NCI-H146 (cell line): ENCODE data around the gene VSIG4.
"Not testable (repeated sequence)": the region's sequence is repeated elsewhere in the genome, so short reads cannot be mapped to it uniquely, and the experiment has no call there.

Source experiments
- DNase-seq: peaks from one replicate; lab custom pipeline; 2025; lab: John Stamatoyannopoulos, UW

Gene VSIG4, protein sequence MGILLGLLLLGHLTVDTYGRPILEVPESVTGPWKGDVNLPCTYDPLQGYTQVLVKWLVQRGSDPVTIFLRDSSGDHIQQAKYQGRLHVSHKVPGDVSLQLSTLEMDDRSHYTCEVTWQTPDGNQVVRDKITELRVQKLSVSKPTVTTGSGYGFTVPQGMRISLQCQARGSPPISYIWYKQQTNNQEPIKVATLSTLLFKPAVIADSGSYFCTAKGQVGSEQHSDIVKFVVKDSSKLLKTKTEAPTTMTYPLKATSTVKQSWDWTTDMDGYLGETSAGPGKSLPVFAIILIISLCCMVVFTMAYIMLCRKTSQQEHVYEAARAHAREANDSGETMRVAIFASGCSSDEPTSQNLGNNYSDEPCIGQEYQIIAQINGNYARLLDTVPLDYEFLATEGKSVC

GRCh38 chrX:66039944-66040343 is at the start of gene VSIG4:
Gene VSIG4, minus strand, starts transcription at chrX:66040080. Its CDS starts 82 bp downstream, at chrX:66039998.
- no peak for DNase-seq

- no peak for DNase-seq
These were observed 36.9 kb upstream of the VSIG4 start for GRCh38 chrX:66076801-66077200.

DNA sequence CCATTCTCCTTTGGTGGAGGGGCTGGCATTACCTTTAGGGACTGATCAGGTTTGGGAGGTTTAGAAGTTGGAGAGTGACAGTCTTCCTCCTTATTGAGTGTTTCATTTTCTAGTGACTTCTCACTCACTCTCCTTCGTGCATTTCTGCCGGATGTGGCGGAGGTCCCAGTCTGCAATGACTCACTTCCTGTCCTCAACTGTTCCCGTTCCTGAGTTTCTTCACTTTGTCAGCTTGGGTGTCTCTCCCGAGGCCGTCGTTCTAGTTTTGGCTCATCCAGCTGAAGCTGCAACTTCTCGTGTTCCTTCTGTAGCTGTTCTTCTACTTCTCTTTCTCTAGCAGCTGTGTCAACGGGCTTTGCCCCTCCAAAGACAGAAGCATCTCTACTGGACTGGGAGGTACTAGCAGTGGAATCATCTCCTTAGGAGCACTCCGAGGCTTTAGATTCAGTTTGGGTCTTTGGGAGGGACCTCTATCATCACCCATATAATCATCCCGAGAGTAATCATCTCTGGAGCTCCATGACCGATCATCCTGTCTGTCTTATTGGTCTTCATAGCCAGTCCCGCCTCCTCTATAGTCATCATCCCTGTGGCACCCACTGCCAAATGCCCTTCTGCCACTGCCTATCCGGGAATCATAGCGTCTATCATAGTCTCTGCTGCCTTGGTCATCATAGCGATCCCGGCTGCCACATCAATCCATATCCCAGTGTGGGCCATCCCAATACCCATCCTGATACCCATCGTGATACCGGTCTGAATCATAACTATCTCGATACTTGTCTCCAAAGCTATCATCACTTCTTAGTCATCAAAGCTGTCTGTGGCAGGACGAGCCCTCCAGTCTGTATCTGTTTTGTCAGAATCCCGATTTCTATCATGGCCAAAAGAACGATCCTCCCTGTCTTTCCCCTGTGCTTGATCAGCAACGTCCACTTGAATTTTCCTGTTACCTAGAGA is 35.3 kb upstream of the VSIG4 start:
- no peak for DNase-seq

- DNase-seq: no peak
These were observed 31.2 kb upstream of the VSIG4 start for GRCh38 chrX:66071126-66071525.

GRCh38 chrX:66064261-66064660 is 24.4 kb upstream of the VSIG4 start:
- DNase-seq: no peak

DNA sequence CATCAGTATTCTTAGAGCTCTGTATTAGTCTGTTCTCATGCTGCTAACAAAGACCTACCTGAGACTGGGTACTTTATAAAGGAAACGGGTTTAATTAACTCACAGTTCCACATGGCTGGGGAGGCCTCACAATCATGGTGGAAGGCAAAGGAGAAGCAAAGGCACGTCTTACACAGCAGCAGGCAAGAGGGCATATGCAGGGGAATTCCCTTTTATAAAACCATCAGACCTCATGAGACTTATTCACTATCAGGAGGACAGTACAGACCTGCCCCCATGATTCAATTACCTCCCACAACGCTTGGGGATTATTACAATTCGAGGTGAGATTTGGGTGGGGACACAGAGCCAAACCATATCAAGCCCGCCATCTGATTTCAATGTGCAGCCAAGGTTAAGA is 17.1 kb upstream of the VSIG4 start:
- not testable (repeated sequence) for DNase-seq

DNA sequence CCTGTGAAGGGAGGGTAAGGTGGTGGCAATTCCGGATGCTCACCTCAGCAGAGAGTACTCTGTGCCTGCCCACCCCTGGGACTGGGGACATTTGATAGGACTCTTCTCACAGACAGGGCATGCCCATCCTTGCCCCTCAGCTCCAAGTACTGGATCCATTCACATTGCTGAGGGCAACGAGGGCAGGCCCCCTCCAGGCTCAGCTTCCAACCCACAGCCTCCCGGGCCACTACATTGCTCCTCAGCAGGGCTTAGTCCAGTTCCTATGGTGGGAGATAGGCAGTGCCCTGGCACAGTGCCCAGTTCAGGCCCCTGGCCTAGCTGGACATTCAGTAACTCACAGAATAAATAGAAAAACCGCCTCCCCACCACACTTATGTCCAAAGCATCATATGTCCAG is 15.1 kb upstream of the VSIG4 start:
- no peak for DNase-seq

DNA sequence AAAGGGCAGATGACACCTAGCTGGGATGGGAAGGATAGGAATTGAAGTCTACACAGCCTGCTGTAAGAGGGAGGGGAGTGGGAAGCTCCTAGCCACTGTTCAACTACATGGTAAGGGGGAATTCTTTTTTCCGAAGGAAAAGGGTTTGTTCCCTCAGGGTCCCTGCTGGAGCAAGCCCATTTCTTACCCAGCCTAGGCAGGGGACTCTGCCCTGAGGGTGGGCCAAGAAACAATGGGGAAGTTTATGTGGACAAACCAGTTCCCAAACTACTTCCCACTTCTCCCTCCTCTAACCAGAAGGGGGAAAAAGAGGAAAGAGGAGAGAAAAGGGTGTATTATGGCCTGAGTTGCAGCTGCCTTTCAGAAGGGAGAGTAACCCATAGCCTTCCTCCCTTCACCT is 13.5 kb upstream of the VSIG4 start:
- no peak for DNase-seq

- DNase-seq: no peak
These were observed 12.1 kb upstream of the VSIG4 start for GRCh38 chrX:66051980-66052379.

DNA sequence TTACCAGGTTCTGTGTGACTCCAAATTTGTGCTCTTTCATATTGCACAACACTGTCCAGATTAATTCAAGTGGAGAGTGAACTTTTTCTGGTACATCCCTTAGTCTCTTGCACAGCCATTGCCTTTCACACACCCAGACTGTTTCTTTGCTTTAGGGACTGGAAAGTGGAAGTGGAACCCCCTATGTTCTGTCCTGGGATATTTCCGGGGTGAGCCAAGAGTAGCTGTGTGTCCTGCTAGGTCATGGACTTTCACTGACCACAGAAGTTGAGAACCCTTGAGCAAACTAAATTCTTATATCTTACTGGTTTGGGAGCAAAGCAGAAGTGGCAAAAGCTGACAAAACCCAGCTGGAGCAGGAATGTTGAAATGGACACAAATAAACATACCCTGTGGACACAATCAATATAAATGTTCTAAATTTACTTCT is 10.3 kb upstream of the VSIG4 start:
- DNase-seq: no peak

GRCh38 chrX:66049056-66049455 is 9.2 kb upstream of the VSIG4 start:
- no peak for DNase-seq

DNA sequence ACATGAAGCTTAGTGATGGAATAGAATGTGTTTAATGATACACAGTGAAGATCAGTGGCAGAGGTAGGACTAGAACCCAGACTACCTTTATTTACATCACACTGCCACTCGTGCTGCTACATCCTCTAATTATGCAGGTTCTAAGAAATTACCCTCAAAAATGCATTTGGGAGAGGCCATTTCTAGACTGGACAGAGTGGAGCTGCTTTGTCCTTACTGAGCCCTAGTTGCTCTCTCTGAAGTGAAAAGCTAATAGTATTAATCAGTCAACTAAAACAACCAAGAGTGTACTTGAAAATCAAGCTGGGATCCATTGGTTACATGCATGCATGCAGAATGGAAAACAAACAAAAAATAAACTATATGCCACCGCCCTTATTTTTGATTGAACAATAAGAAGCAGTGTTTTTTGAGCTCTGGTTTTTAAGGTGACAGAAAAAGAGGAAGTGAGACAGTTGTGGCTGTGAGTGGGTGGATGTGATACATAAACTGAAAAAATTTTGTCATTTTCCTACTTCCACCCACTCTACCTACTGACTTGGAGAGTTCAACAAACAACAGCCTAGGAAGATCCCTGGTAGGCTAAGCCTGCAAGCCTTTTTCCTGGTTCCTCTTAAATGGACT is 6.8 kb upstream of the VSIG4 start:
- DNase-seq: no peak

DNA sequence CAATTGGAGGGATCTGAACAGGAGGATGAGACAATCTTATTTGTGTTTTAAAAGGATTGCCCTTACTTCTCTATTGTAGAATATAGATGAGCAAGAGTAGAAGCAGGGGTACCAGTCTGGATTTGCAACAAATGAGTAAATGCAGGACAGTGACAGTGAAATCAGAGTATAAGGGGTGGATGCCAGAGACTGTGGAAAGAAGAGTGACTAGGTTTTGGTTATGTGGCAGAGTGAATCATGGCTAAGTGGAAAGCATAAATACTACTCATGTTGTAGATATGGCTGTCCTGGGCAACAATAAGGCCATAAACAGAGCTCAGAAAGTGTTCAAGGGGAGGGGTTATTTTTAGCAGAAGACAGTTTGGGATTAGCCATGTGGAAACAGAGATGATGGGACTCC is 6.0 kb upstream of the VSIG4 start:
- no peak for DNase-seq

DNA sequence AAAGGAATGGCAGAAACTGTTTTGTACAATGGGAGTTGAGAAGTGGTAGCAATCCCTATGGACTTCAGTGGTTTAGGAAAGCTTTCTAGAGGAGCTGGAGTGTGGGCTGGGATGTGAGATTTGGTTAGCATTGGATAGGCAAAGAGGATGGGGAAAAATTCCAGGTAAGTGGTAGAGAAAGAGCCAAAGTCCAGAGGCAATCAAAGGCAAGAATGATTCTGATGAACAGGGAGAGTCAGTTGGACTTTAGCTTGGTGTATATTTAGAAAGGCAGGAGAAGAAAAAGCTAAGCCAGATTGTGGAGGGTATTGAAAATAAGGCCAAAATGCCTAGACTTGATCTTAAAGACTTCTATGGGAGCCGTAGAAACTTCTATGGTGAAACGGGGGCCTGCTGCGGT is 3.7 kb upstream of the VSIG4 start:
- no peak for DNase-seq

DNA sequence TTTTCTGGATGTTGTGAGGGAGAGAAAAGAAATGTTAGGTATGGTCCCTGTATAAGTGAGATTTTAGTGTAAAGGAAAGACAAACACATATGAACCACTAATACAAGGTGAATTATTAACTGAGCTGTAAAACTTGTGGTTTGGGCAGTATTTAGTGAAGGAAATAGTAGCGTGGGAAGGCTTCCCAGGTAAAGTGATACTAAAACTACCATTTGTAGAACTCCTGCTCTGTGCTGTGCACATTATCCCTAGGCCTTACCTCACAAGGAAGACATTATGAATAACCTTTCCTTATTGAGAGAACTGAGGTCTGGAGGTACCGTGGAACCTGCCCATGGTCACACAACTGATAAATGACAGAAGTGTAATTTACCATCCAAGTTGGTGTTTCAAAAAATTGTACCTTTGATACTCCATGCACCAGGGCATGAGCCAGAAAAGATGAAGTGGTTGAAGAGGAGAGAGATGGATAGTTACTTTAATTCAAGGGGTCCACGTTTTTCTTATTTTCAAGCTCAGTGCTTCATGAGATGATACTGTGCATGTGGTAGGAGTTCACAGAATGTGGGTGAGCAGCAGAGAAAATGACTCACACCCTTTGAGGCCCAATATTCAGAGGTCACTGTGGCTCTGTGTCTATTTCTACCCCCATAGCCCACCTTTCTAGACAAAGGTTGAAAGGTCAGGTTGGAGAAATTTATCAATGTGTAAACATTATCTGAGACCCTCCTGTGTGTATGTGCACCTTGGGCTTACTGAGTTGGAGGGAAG is 2.6 kb upstream of the VSIG4 start:
- DNase-seq: no peak

- no peak for DNase-seq
These were observed 1.8 kb downstream of the VSIG4 start for GRCh38 chrX:66038115-66038514.

DNA sequence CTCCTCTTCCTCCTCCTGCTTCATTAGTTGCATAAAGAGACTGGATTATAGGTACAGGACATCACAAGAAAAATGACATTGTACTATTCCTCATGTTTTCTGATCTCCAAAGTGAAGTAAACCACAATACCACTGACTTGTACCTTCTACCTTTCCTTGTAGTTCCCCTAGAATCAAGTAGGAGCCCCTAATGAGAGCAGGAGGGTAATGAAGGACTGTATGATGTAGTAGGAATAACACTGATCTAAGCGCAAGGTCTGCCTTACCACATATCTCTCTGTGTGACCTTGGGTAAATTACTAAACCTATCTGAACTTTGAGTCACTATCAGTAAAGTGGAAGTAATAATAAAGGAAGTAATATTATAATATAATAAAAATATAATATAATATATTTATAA is 3.6 kb downstream of the VSIG4 start:
- no peak for DNase-seq

DNA sequence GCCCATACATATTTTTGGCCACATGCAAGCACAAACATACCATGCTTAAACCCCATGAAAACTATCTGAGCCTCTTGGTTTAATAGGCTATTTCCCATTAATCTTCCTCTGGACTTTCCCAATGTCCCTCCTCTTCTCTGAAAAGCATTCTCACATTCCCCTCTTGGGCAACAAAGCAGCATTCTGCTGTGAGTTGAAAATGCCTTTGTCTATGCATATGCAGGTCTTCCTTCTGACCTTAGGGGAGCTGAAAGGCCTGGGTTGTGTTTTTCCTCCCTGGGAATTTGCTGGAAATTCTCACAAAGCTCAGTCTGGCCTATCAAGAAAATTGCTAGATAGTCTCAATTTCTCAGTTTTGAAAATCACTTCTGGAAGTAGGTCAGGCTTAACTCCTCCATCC is 4.2 kb downstream of the VSIG4 start:
- DNase-seq: no peak

GRCh38 chrX:66030505-66031317 is 9.2 kb downstream of the VSIG4 start:
- DNase-seq: no peak

DNA sequence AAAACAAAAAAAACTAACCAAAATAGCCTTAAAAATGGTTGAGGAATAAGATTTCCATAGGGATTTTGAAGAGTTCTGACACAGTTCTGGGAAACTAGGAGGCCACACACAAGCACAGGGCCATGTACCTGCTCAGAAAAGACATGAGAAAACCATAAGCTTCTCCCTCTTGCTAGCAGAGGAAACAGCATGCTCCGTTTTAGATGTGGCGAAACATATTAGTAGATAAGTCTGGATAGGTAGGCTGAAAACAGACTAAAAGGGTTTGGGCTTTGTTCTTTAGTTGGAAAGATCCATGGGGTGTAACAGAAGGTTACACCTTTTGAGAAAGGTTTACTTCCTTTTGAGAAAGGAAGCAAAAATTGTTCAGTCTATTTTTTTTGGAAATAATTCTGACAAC is 10.9 kb downstream of the VSIG4 start:
- no peak for DNase-seq

- DNase-seq: no peak
These were observed 15.3 kb downstream of the VSIG4 start for GRCh38 chrX:66024570-66024969.
